ENCODE results near the gene NPTX1. TPM values are rescaled to one million over a fixed set of nuclear protein-coding genes. Genes with fewer than 3 reads are reported as not detected.

NPTX1 gene
- total RNA-seq (1 to 10 TPM in 1 of 2 experiments, under 1 TPM in 1; 0.93 to 1.2 TPM), polyA plus RNA-seq (not detected)

DNA sequence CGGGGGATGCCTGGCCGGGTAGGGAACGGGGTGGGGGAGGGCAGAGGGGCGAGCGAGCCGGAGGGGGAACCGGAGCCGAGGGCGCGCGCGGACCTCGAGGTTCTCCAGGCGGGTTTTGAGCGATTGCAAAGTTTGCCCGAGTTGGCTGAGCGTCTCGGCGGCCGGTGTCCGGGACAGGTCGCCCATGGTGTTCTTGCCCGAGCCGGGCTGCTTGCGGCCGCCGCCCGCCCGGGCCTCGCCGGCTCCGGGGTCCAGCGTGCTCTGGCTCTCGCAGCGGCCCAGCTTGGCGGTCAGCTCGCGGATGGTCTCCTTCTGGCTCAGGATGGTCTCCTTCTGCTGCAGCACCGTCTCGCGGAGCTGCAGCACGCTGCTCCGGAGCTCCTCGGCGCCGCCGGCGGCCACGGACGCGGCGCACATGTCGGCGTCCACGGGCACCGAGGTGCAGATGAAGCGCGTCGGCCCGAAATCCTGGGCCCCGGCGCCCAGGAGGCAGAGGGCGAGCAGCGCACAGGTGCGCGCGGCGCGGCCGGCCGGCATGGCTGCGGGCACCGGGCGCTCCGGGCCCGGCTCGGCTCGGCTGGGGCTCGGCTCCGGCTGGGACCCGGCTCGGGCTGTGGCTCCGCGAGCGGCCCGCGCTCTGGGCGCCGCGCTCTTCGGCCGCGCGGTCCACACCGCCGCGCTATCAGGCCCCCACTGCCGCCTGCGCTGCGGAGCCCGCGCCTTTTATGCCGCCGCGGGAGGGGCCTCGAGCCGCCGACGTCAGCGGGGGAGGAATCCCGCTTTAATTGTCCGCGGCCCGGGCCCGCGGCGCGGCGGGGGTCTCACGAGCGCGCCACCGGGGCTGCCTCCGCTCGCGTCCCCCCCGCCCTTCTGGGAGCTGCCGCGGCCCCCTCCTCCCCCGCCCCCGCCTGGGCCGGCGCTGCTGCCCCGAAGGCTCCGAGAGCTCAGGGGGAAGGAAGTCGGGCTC is at the start of gene NPTX1:
Gene NPTX1 (minus strand): TSS at position 698 of the 967 bp plus-strand sequence. CDS start 161 bp downstream, at position 537.
- Mint-ChIP-seq H3K4me1 (peaks cover 23 to 32% (median 24%) of the 10 kb centered on the region in 3 donors), H3K36me3 (no peaks in the 10 kb centered on the region), H3K27me3 (peaks cover 57 to 63% of the 10 kb centered on the region in 2 donors), H3K27ac (no peak within 1 kb of the TSS), H3K4me3 (peak within 1 kb of the TSS; percentile 25 to 85 (median 64)), H3K9me3 (no peaks in the 10 kb centered on the region)
- DNase-seq: peak in 1 of 5 donors; percentile 9
- ChIA-PET POLR2A (no interaction called here), CTCF (no interaction called here)
- Histone ChIP-seq H3K4me1 (ENCODE audit: insufficient read depth, low read length) (peaks cover 28% of the 10 kb centered on the region), H3K36me3 (ENCODE audit: insufficient read depth, low read length) (no peaks in the 10 kb centered on the region), H3K9me3 (ENCODE audit: low read length) (no peaks in the 10 kb centered on the region), H3K27ac (ENCODE audit: low read depth, low read length) (no peak within 1 kb of the TSS), H3K27me3 (ENCODE audit: insufficient read depth, low read length, poor library complexity, severe bottlenecking) (peaks cover 39% of the 10 kb centered on the region), H3K4me3 (ENCODE audit: low read length) (no peak within 1 kb of the TSS)

DNA sequence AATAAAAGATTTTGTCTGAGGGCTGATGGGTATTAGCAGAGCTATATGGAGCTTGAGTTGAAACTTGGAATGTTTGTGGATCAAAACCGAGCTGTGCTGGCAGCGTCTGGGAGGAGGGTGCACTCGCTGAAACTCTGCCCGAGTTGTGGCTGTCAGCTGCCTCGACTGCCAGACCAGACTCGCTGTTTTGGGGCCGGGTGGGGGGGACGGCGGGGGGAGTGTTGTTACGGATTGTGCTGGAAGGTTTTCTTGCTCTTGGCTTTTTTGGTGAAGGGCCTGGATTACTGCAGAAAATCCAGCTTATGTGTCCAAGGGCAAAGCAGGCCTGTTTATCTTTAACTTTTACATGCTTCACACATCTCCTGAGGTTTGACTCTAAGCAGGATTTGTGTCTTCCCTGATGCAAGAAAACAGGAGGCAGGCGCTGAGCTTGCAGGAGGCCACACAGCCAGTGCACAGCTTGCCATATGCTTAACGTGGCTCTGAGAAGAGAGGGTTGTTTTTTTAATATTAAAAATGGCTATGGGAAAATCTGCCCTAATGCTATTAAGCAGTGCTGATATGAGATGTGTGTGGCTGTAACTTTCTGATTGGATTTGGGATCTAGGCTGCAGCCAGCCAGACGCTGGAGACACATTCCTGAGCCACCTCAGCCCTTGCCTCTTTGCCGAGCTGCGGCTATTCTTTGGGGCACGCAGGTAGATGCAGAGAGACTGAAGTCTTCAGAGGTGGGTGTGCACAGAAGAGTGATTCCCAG is 47.7 kb upstream of the NPTX1 start:
- H3K27ac Mint-ChIP-seq: no peak overlapping the region
- Histone ChIP-seq H3K36me3 (ENCODE audit: insufficient read depth, low read length) (no peaks in the 10 kb centered on the region), H3K9me3 (ENCODE audit: low read length) (no peaks in the 10 kb centered on the region), H3K4me3 (ENCODE audit: low read length) (no peak overlapping the region), H3K27ac (ENCODE audit: low read depth, low read length) (no peak overlapping the region), H3K4me1 (ENCODE audit: insufficient read depth, low read length) (no peaks in the 10 kb centered on the region), H3K27me3 (ENCODE audit: insufficient read depth, low read length, poor library complexity, severe bottlenecking) (no peaks in the 10 kb centered on the region)
- ChIA-PET CTCF (no interaction called here), POLR2A (no interaction called here)
- H3K4me3 Mint-ChIP-seq: no peak overlapping the region
- peaks cover 25 to 37% of the 10 kb centered on the region in 2 donors for H3K27me3 Mint-ChIP-seq
- H3K9me3 Mint-ChIP-seq: no peaks in the 10 kb centered on the region
- no peak for DNase-seq
- no peaks in the 10 kb centered on the region for H3K36me3 Mint-ChIP-seq
- H3K4me1 Mint-ChIP-seq: no peaks in the 10 kb centered on the region

DNA sequence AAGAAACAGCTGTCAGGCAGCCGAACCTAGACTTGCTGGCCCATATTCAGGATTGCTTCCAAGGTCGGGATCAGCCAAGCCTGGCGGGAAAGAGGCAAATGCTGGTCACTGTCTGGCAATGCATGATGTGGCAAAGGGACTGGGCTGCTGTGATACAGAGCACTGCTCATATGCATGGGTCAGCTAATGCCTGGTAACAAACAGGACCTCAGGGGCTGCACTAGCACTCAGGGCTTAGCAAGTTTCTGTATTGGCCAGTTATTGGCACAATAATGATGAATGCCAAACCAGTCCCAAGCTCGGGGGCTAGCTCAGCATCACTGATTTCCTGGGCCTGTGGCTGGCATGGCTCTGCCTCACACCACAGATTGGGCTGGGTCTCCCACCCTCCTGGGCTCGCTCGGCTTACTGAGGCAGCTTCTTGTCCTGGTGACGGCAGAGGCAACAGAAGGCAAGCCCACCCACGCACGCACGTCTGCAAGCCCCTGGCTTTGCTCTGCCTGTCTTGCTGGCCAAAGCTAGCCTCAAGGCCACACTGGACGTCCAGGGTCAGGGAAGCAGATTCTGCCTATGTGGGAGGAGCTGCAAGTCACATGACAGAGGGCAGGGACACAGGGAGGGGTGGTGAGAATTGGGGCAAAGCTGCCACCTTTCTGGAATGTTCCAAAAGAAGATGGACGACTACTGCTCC is 46.8 kb upstream of the NPTX1 start:
- DNase-seq: no peak
- Histone ChIP-seq H3K36me3 (ENCODE audit: insufficient read depth, low read length) (no peaks in the 10 kb centered on the region), H3K9me3 (ENCODE audit: low read length) (no peaks in the 10 kb centered on the region), H3K4me1 (ENCODE audit: insufficient read depth, low read length) (no peaks in the 10 kb centered on the region), H3K27ac (ENCODE audit: low read depth, low read length) (no peak overlapping the region), H3K4me3 (ENCODE audit: low read length) (no peak overlapping the region), H3K27me3 (ENCODE audit: insufficient read depth, low read length, poor library complexity, severe bottlenecking) (no peaks in the 10 kb centered on the region)
- Mint-ChIP-seq H3K4me3 (no peak overlapping the region), H3K4me1 (no peaks in the 10 kb centered on the region), H3K27me3 (peaks cover 24 to 36% of the 10 kb centered on the region in 2 donors), H3K36me3 (no peaks in the 10 kb centered on the region), H3K9me3 (no peaks in the 10 kb centered on the region), H3K27ac (no peak overlapping the region)
- ChIA-PET CTCF (no interaction called here), POLR2A (no interaction called here)

DNA sequence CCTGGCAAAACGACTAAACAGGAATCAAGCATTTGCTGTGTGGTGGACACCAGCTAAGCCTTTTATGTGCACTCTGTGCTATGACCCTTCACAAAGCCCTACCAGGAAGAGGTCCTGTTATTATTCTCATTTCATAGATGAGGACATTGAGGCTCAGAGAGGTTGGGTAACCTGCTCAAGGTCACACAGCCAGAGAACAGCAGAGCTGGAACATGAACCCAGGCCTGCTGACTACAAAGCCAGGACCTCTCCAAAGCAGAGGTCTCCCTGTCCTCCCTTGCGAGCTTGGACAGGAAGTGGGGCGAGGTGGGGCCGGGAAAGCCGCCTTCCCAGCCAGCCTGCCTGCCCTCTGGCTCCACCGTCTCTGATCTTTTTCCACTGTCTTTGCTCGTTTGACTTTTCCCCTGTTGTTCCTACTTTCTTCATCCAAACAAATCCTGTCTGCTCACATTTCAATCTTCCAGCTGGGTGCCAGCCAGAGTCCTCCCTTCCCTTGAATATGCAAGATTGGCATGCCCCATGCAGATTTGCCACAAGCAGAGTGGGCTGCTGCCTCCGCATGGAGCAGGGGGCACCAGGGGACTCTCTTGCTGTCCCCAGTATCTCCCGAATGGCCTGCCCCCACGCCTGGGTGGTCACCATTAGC is 44.5 kb upstream of the NPTX1 start:
- no peak for DNase-seq
- ChIA-PET POLR2A (no interaction called here), CTCF (no interaction called here)
- H3K9me3 Mint-ChIP-seq: no peaks in the 10 kb centered on the region
- no peak overlapping the region for H3K27ac Mint-ChIP-seq
- H3K36me3 Mint-ChIP-seq: no peaks in the 10 kb centered on the region
- Histone ChIP-seq H3K27ac (ENCODE audit: low read depth, low read length) (no peak overlapping the region), H3K4me1 (ENCODE audit: insufficient read depth, low read length) (no peaks in the 10 kb centered on the region), H3K9me3 (ENCODE audit: low read length) (no peaks in the 10 kb centered on the region), H3K4me3 (ENCODE audit: low read length) (no peak overlapping the region), H3K27me3 (ENCODE audit: insufficient read depth, low read length, poor library complexity, severe bottlenecking) (no peaks in the 10 kb centered on the region), H3K36me3 (ENCODE audit: insufficient read depth, low read length) (no peaks in the 10 kb centered on the region)
- peaks cover 19 to 21% of the 10 kb centered on the region in 2 donors for H3K27me3 Mint-ChIP-seq
- no peak overlapping the region for H3K4me3 Mint-ChIP-seq
- H3K4me1 Mint-ChIP-seq: no peaks in the 10 kb centered on the region

- no peak overlapping the region for H3K27ac Mint-ChIP-seq
- no peak overlapping the region for H3K4me3 Mint-ChIP-seq
- ChIA-PET POLR2A (no interaction called here), CTCF (no interaction called here)
- H3K27me3 Mint-ChIP-seq: peaks cover 13 to 17% of the 10 kb centered on the region in 2 donors
- no peak overlapping the region for H3K4me3 ChIP-seq (ENCODE audit: low read length)
- no peaks in the 10 kb centered on the region for H3K9me3 Mint-ChIP-seq
- H3K27ac ChIP-seq (ENCODE audit: low read depth, low read length): no peak overlapping the region
- no peaks in the 10 kb centered on the region for H3K27me3 ChIP-seq (ENCODE audit: insufficient read depth, low read length, poor library complexity, severe bottlenecking)
- H3K4me1 ChIP-seq (ENCODE audit: insufficient read depth, low read length): no peaks in the 10 kb centered on the region
- DNase-seq: no peak
- no peaks in the 10 kb centered on the region for H3K9me3 ChIP-seq (ENCODE audit: low read length)
- H3K36me3 Mint-ChIP-seq: no peaks in the 10 kb centered on the region
- H3K4me1 Mint-ChIP-seq: no peaks in the 10 kb centered on the region
- H3K36me3 ChIP-seq (ENCODE audit: insufficient read depth, low read length): no peaks in the 10 kb centered on the region
Observed at GRCh38 chr17:80519091-80519781, 42.8 kb upstream of the NPTX1 start.

- POLR2A ChIA-PET: no interaction called here
- no peaks in the 10 kb centered on the region for H3K9me3 Mint-ChIP-seq
- no peaks in the 10 kb centered on the region for H3K4me1 ChIP-seq (ENCODE audit: insufficient read depth, low read length)
- H3K27ac ChIP-seq (ENCODE audit: low read depth, low read length): no peak overlapping the region
- no peak for DNase-seq
- CTCF ChIA-PET: no interaction called here
- H3K27me3 Mint-ChIP-seq: peaks cover 10 to 14% of the 10 kb centered on the region in 2 donors
- H3K27me3 ChIP-seq (ENCODE audit: insufficient read depth, low read length, poor library complexity, severe bottlenecking): no peaks in the 10 kb centered on the region
- no peak overlapping the region for H3K4me3 Mint-ChIP-seq
- no peaks in the 10 kb centered on the region for H3K36me3 ChIP-seq (ENCODE audit: insufficient read depth, low read length)
- H3K4me3 ChIP-seq (ENCODE audit: low read length): no peak overlapping the region
- no peaks in the 10 kb centered on the region for H3K36me3 Mint-ChIP-seq
- no peaks in the 10 kb centered on the region for H3K9me3 ChIP-seq (ENCODE audit: low read length)
- no peaks in the 10 kb centered on the region for H3K4me1 Mint-ChIP-seq
- H3K27ac Mint-ChIP-seq: no peak overlapping the region
Observed at GRCh38 chr17:80518392-80518791, 42.0 kb upstream of the NPTX1 start.

DNA sequence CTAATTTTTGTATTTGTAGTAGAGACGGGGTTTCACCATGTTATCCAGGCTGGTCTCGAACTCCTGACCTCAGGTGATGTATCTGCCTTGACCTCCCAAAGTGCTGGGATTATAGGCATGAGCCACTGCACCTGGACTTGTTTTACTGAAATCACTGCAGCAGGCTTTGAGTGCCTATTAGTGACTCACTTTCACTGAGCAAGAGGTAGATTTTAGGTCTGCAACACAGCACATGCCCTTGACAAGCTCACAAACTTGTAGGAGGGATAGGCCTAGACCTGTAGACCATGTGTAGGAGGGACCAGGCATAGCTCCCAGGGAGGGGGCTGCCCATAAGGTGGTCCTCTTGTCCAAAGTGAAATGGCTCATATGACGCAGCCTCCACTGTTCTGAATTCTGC is 41.2 kb upstream of the NPTX1 start:
- Mint-ChIP-seq H3K9me3 (no peaks in the 10 kb centered on the region), H3K4me3 (no peak overlapping the region), H3K27me3 (peaks cover 14 to 15% of the 10 kb centered on the region in 2 donors), H3K27ac (no peak overlapping the region), H3K36me3 (no peaks in the 10 kb centered on the region), H3K4me1 (no peaks in the 10 kb centered on the region)
- no peaks in the 10 kb centered on the region for H3K36me3 ChIP-seq (ENCODE audit: insufficient read depth, low read length)
- no peaks in the 10 kb centered on the region for H3K27me3 ChIP-seq (ENCODE audit: insufficient read depth, low read length, poor library complexity, severe bottlenecking)
- CTCF ChIA-PET: no interaction called here
- H3K4me3 ChIP-seq (ENCODE audit: low read length): no peak overlapping the region
- DNase-seq: no peak
- H3K27ac ChIP-seq (ENCODE audit: low read depth, low read length): no peak overlapping the region
- POLR2A ChIA-PET: no interaction called here
- no peaks in the 10 kb centered on the region for H3K4me1 ChIP-seq (ENCODE audit: insufficient read depth, low read length)
- no peaks in the 10 kb centered on the region for H3K9me3 ChIP-seq (ENCODE audit: low read length)
